ENCODE data around the gene ASTN2.

Gene ASTN2

GRCh38 chr9:117249799-117250198 is 165.1 kb downstream of the ASTN2 start:
- ChIA-PET CTCF (no interaction called here), POLR2A (no interaction called here)
- no peak for DNase-seq (ENCODE audit: extremely low spot score)
- no peak for TF ChIP-seq CTCF (IDR thresholded peaks at IDR 0.05; ENCODE audit: control extremely low read depth, extremely low read depth, low read depth, missing control alignments)

GRCh38 chr9:117247266-117247665 is 167.6 kb downstream of the ASTN2 start:
- DNase-seq (ENCODE audit: extremely low spot score), result peak; percentile 12
- CTCF ChIA-PET, result interaction anchor here (2.0 to 2.1 kb wide), 2 partner anchors 9 to 10 kb away, joined by 6 to 9 read pairs; no protein-coding TSS in a partner anchor
- TF ChIP-seq CTCF (IDR thresholded peaks at IDR 0.05; ENCODE audit: control extremely low read depth, extremely low read depth, low read depth, missing control alignments), result peak; percentile 17
- POLR2A ChIA-PET, result no interaction called here

GRCh38 chr9:117245175-117245829 is 169.6 kb downstream of the ASTN2 start:
- TF ChIP-seq CTCF (IDR thresholded peaks at IDR 0.05; ENCODE audit: control extremely low read depth, extremely low read depth, low read depth, missing control alignments), result no peak
- DNase-seq (ENCODE audit: extremely low spot score), result no peak
- ChIA-PET POLR2A (no interaction called here), CTCF (no interaction called here)

GRCh38 chr9:117242082-117242481 is 172.8 kb downstream of the ASTN2 start:
- TF ChIP-seq CTCF (IDR thresholded peaks at IDR 0.05; ENCODE audit: control extremely low read depth, extremely low read depth, low read depth, missing control alignments), result no peak
- CTCF ChIA-PET, result interaction anchor here (1.5 kb wide), 1 partner anchor 84 kb away, joined by 3 read pairs; no protein-coding TSS in a partner anchor
- DNase-seq (ENCODE audit: extremely low spot score), result no peak
- POLR2A ChIA-PET, result no interaction called here

- DNase-seq (ENCODE audit: extremely low spot score), result no peak
- ChIA-PET CTCF (interaction anchor here (2.6 kb wide), 1 partner anchor 8 kb away, joined by 9 read pairs; no protein-coding TSS in a partner anchor), POLR2A (no interaction called here)
- no peak for TF ChIP-seq CTCF (IDR thresholded peaks at IDR 0.05; ENCODE audit: control extremely low read depth, extremely low read depth, low read depth, missing control alignments)
Measured at GRCh38 chr9:117239428-117239827, 175.4 kb downstream of the ASTN2 start.

- CTCF ChIA-PET, result interaction anchor here (1.1 kb wide), 1 partner anchor 38 kb away, joined by 3 read pairs; no protein-coding TSS in a partner anchor
- no peak for DNase-seq (ENCODE audit: extremely low spot score)
- POLR2A ChIA-PET, result no interaction called here
- TF ChIP-seq CTCF (IDR thresholded peaks at IDR 0.05; ENCODE audit: control extremely low read depth, extremely low read depth, low read depth, missing control alignments), result no peak
Measured at GRCh38 chr9:117234103-117234502, 180.8 kb downstream of the ASTN2 start.

All from GM10248 (cell line).